Kidney glomerular epithelial cell (primary cell): ENCODE data around the gene SCGB3A1.
A peak's percentile ranks its signal among the peaks of the same experiment; 100 is the strongest.

Experiments
- DNase-seq: peaks from one replicate; lab custom pipeline; 2025; lab: John Stamatoyannopoulos, UW

The SCGB3A1 gene

DNA sequence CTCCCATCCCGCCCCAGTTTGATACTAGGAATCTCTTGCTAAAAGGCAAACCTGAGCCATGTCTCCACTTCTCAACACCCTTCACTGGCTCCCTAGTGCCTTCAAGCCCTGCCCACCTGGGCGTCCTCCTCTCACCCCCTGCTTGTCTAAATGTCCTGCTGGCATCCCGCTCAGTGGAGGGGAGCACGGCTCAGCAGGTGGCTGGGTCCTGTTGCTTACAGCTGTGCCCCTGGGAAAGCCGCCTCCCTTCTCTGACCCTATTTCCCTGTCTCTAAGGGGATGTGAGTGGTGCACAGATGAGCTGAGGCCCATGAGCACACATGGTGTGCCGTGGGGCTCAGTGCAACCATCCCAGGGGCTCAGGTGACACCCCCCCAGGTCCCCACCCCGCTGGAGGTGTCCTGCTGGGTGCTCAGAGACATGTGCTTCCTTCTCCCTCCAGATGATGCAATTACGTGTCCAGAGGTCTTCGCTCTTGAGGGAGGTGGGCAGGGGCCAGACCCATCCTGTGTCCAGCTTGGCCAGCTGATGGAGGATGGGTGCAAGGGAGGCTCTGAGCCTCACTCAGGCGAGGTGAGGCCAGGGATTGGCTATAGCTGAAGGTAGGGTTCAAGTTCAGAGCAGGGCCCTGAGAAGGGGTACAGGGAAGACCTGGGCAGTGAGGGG, 34.0 kb upstream of the SCGB3A1 start:
- DNase-seq: no peak

DNA sequence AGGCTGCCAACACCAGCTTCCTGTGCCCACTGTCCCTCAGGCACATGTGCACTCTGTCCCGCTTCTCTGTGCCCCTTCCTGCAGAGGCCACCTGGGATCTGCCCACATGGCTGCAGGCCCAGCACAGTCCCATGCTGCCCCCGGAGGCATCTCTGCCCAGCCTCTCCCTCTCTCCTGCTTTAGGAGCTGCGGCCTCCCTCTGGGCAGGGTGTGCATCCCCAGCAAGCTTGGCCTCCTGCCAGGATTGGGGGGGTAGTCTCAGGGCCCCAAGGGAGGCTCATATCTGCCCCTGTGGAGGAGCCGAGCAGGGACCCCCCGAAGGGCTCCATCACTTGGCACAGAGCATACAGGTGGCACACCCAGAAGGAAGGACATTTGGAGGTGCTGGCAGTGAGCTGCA, 33.3 kb upstream of the SCGB3A1 start:
- DNase-seq: no peak

DNA sequence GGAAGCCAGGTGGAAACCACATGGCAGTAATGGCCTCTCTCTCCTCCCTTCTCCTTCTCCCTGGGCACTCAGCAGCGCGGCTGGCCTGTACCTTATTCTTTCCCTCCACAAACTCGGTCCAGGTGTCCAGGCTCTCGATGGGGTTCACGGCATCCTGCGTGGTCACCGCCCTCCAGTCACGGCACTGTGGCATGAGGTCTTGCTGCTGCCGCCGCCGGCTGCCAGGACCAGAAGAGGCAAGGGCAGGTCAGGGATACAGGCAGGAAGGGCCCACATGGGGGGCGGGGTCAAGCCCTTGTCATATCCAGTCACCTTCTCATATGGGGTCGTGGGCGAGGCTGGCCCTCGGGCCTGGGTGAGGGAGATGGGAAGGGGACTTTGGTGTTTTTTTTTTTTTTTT, 32.5 kb upstream of the SCGB3A1 start:
- no peak for DNase-seq

DNA sequence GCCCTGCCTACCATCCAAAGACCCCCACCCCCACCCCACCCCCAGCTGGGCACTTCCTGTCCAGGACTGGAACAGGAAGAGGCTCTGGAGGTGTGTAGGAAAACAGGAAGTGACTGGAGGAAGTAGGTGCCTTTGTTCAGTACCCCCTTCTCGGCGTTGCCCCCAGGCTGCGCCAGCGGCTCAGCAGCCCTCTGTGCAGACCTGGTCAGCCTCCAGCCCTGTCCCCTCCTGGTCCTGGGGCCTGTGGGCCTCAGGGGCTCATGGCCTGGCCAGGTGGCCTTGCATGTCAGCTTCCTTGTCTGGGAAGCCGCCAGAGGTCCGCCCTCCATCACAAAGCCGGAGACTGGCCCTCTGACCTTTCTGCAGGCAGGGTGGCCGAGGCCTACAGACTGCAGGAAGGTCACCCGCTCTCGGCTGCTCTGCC, 32.1 kb upstream of the SCGB3A1 start:
- no peak for DNase-seq

DNA sequence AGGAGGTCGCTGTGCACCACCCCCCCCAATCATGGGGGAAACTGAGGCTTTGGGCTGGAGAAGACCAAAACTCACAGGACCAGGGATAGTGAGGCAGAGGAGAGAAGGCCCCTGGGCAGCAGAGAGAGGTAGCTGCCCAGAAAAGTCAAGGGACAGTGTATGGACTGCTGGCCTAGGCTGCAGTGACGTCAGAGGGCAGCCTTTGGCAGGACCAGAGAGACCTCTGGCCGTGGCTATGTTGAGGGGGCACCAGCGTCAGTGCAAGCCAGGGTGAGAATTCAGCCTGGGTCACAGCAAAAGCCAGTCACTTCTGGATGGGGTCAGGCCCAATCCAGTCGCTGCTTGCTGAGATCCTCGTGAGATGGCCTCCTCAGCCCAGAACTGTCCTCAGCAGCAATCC, 31.6 kb upstream of the SCGB3A1 start:
- DNase-seq: no peak

DNA sequence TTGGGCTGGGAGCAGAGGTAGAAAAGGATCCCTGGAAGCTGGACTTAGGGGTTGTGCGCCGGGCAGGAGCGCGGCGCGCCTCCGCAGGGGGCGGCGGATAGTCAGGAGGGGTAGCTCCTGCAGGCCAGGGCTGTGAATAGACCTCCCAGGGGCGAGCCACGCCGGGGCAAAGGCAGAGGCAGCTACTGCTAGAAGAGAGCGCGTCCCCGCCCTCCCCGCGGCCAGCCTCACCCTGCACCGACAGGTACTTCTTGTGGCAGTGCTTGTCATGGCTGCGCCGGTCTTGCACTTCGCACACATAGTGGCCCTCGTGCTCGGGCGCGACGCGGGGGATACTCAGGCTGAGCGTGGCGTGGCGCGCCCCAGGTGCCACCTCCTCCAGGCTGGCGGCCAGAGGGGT, 30.0 kb upstream of the SCGB3A1 start:
- DNase-seq: no peak

DNA sequence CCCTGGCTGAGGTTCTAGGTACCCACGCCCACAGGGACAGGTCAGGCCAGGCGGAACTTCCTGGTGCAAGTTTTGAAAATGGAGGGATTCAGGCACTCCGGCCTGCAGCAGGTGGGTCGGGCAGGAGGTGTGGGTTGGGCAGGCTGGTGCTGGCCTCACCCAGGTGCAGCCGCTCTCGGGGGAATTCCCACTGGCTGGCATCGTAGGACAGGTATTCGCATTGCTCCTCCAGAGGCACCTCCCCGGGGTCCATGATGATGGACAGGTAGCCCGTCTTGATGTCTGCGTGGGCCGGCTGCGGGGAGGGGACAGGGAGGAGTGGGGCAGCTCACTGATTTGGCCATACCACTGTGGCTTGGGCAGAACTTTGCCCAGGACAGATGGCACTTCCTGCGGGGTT, 28.7 kb upstream of the SCGB3A1 start:
- no peak for DNase-seq

DNA sequence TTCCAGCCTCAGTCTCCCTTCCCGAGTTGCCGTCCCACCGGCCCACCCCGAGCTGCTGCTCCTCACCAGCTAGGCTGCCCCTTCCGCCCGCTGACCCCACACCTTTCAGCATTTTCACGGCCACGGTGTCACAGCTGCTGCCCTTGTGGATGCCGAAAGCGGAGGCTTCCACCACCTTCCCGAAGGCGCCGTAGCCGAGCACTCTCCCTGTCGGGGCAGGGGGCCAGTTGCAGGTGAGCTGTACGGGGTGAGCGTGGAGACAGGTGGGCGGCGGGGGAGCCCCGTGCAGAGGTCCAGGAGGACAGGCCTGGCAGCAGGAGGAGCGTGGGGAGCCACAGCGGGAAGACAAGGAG, 28.2 kb upstream of the SCGB3A1 start:
- DNase-seq: no peak

DNA sequence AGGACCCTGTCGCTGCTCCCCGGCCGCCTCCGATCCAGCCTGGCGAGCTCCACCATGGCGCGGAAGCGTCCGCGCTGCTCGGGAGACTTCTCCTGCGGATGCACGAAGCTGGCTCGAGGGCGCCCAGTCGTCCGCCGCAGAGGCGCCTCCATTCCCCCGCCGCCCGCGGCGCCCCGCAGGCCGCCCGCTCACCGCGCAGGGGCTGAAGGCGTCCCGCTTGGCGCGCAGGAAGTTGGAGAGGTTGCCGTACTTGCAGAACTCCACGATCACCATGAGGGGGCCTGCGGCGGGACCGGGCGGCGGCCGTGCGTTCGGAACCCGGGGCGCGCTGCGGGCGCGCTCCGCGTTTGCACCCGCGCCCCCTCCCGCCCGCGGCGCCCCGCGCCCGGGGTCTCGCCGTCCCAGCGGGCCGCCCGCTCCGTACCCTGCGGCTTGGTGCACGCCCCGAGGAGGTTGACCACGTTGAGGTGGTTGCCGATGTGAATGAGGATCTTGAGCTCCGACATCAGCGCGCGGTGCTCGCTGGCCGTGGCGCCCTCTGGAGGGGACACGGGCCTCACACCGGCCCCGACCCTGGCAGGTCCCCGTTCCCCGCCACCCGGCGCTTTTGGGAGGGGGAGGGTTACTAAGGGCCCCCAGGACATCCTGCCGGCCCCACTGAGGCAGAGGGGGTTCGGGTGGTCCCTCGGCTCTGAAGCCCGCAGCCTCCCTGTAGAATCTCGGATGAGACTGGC, 27.7 kb upstream of the SCGB3A1 start:
- no peak for DNase-seq

DNA sequence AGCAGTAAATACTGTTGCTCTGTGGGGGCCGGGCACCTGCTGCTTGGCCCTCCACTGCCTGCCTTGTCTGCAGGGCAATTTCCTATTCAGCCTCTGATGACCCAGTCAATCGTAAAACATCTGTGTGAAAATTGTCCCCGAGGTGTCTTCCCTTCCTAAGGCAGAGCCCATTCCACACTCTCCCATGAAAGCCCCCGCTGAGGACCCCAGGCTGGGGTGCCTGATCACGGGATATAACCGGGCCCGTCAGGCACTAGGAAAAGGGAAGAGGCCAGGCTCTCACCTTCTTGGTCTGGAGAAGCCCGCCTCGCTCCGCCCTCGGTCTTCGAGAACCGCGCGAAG, 27.2 kb upstream of the SCGB3A1 start:
- DNase-seq: no peak

DNA sequence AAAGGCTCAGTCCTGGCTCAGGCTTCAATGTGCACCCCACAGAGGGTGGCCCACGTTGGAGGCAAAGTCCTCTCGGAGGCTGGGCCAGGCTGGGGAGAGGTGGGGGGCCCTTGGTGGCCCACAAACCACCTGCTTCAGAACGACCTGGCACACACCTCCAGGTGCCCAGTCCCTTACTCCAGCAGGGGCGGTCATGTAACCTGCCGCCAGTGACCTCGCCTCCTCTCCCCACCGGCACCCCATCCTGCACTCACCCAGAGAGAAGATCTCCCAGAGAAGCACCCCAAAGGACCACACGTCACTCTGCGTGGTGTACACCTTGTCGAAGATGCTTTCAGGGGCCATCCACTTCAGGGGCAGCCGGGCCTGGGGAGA, 22.5 kb upstream of the SCGB3A1 start:
- no peak for DNase-seq

DNA sequence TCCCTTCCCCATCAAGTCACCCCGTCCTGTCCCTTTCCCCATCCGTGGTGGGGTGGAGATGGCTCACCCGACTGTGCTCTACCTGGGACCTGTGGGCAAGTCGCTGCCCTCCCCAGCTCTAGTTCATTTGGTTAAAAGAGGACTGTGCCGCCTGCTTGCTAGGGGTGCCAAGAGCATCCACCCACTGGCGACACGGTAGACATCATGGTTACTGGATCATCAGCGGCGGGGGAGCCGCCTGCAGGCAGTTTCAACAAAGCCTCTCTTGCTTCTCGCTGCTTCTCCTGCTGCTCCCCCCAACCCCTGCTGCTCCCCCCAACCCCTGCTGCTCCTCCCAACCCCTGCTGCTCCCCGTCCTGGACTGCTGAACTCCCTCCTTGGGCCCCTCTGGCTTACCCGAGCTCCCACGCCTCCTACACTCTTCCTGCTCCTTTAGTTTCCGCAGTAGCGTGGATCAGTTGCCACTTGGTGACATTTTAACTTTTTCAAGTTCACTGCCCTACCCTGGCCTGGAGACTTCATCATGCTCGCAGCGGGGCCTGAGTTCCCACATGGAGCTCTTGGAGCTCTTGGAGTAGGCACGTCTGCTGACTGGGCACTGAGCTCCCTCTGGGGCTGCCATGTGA, 22.0 kb upstream of the SCGB3A1 start:
- DNase-seq: no peak

DNA sequence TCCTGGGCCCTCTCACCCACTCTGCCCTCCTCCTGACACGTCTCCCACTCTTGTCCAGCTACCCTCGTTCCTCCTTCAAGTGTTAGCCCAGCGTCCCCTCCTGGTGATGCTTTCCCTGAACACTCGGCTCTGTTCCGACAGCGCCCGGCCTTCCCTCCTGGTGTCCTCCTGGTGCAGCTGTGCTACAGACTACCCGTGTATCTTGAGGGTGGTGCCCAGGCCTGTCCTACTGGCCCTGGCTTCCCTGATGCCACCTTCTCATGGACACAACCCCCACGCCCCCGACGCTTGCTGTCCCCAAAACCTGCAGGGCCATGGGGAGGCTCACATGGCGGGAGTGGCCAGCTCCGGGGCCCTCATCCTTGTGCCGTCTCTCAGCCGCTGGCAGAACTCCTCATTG, 21.4 kb upstream of the SCGB3A1 start:
- DNase-seq: no peak

DNA sequence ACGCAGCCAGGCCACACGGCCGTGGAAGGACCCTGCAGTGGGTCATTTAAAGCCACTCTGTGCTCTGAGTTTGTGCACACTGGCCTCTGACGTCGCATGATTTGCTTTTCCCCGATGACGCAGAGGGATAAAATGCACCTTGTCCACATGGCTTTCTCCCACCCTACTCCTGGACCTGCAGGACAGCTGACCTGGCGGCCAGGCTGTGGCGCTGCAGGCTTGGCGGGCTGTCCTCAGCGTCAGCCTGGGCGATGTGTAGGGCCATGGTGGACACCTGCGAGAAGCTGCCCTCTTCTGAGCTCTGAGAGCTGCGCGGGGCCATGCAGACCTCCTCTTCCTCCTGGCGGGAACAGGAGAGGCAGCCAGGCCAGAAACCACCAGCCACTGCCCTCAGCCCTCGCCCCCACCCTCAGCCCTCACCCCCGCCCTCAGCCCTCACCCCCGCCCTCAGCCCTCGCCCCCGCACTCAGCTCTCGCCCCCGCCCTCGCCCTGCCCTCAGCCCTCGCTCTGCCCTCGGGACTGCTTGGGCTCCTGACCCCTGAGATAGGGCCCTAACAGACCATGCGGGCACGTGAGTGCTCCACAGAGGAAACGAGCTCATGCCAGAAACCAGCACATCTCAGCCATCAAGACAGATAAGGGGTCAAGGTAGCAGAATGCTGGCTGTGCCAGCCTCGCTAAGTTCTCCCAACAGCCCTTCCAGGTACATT, 20.0 kb upstream of the SCGB3A1 start:
- no peak for DNase-seq

DNA sequence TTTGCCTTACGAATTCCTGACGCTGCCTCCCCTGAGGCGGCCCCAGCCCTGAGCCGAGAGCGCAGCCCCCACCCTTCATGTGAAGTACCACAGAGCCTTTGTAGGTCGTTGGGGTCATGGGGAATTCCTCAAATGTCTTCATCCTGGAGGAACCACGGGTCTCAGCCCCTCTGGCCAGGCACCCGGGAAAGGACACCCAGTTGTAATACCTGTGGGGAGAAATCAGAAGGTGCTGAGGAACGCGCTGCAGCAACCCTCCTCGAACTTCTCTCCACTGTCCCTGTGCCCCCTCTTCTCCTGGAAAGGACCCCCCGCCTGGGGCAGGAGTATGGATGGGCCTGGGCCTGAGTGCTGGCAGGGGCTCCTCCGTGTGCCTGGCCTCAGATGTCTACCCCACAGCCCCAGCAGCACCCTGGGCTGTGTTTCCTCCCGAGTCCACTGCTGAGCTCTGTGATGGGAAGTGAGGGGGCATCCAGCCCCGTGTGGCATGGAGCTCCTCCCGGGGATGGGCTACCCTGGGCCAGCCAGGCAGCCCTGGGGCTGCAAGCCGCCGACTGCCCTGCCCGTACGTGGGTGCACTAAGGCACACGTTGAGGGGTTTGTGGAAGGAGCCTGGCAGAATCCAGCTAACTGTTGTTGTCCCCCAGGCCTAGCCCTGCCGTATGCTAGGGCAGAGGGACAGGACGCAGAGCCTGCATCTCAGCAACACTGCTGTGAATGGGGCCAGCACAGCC, 18.7 kb upstream of the SCGB3A1 start:
- DNase-seq: no peak

DNA sequence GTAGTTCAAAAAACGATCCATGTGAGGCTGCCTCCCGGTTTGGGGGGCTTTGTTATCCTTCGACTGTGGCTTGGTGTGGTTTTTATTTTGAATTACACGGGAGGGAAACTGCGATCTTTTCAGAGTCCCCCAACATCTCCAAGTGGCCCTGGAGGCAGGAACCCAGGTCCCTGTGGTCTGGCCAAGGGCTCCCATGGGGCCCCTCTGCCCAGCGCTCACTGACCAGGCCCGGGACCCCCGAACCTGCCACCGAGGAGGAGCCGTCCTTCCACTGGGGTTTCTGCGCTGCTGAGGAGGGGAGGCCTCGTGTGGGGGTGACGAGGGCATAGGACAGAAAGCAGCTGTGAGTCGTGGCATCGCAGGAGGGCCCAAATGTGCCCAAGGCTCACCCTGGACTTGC, 18.1 kb upstream of the SCGB3A1 start:
- no peak for DNase-seq

DNA sequence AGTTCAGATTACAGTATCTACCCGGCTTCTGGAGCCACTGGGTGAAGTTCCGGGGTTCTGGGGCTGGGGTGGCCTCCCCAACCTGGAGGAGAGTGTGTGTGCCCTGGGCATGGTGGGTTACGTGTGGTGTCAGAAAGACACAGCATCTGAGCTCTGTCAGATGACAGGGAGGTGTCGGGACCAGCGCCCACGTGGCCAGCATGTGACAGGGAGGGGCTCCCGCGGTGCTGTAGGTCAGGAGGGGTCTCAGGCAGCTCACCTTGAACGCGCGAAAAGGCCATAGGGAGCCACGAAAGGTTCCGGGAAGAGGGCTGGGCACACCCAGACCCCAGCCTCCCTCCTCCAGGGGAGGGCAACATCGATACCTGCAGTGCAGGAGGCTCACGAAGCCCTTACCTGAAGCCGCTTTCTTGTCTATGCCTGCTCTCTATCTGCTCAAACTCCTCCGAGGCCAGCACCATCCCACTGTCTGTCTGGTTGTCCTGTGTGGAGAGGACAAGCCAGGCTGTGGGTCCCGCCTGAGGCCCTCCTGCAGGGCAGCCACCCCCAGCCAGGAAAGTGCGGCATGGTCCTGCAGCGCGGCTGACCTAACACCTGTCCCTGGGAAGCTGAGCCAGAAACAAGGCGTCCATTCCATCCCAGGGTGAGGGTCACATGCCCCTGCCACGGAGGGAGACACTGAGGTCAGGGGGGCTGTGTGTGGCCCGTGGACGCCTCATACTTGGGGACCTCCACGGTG, 17.4 kb upstream of the SCGB3A1 start:
- DNase-seq: no peak

DNA sequence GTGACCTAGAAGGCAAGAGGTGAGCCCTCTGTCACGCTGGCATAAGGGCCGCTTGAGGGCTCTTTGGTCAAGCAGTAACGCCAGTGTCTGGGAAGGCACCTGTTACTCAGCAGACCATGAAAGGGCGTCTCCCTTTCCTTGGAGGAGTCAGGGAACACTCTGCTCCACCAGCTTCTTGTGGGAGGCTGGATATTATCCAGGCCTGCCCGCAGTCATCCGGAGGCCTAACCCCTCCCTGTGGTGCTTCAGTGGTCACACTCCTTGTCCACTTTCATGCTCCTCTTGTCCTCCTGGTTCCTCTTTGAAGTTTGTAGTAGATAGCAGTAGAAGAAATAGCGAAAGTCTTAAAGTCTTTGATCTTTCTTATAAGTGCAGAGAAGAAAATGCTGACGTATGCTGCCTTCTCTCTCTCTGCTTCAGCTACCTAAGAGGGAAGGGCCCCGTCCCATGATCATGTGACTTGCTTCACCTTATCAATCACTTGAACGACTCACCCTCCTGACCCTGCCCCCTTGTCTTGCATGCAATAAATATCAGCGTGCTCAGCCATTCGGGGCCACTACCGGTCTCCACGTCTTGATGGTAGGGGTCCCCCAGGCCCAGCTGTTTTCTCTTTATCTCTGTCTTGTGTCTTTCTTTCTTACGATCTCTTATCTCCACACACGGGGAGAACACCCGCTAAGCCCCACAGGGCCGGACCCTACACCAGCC, 16.7 kb upstream of the SCGB3A1 start:
- DNase-seq: peak; percentile 35

DNA sequence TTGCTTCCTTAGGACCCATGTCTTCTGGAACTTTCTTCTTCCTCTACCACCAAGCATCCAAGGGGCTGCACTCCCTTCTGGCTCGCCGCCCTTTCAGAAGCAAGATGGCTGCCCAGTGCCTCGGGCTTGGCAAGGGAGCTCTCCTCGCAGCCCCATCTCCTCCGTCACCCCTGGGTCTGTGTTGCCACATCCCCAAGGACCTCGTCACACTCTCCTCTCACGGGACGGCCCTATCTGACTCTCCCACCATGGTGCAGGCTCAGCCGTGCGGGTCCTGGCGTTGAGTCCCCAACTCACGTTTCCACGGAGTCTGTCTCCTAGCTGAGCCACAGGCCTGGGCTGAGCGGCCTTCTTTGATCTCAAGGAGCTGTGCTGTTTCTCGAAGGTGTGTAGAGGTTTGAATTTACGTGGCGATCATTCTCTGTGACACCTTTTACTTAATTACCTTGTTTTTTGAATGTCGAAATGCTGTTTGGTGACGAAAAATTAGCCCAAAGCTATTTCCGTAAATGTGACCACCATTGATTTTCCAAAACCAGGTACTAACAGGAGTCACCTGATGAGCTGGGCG, 15.0 kb upstream of the SCGB3A1 start:
- DNase-seq: no peak

DNA sequence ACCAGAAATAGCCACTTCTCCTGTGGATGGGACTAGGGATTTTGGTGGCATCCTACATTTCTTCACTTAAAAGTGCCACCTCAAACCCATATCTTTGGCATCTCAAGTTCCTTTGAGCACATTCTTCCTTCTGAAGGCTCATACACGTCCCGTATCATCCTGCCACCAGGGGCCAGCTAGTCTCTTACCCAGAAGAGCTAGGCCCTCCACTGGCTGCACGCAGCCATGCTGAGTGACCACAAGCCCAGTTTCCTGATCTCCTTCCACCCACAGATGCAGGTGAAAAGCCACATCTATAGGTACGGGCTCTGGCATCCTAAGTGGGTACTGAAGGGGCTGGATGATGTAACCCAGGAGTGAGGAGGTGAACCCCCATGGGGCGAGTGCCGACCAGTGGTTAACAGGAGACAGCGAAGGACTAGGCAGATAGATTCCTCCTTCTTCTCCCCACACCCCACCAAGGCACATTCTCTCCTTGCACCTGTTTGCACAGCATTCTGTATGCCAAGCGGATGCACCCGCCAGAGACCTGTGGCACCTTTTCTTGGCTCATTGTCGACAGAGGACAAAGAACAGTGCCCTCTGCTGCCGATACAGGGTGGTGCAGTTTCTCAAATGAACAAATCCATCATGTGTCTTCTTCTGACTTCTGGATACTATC, 14.4 kb upstream of the SCGB3A1 start:
- DNase-seq: no peak
